K562 (cell line): ENCODE measurements around the gene STX1B. TPM values are rescaled to one million over a fixed set of nuclear protein-coding genes. Genes with fewer than 3 reads are reported as not detected.

ENCODE experiments used
- ATF1 ChIP-seq, 2 experiments: fragments of 450-650 bp in 1 of 2; IDR thresholded peaks; 2 replicates each; pipeline ENCODE4 v1.6.1; 2016; ENCODE audit warnings: missing compliant biosample characterization in 1 of 2, missing genetic modification characterization in 1 of 2
- CTBP1 ChIP-seq: fragments of 450-650 bp; IDR thresholded peaks from 2 replicates; pipeline ENCODE4 v1.6.1; 2016; ENCODE audit warnings: borderline replicate concordance
- DMBX1 ChIP-seq: fragments of 250-450 bp; sonication (Bioruptor Pico); IDR thresholded peaks from 2 replicates; pipeline ENCODE4 v1.8.0; 2022; ENCODE audit warnings: inconsistent platforms, mild to moderate bottlenecking, moderate library complexity, borderline replicate concordance
- DPF2 ChIP-seq: fragments of 450-650 bp; IDR thresholded peaks from 2 replicates; pipeline ENCODE4 v1.6.1; 2016
- HDAC6 ChIP-seq: IDR thresholded peaks from 2 replicates; pipeline ENCODE4 v1.6.1; 2012; ENCODE audit warnings: low read depth, mild to moderate bottlenecking, control low read depth, inconsistent platforms, low read length, moderate library complexity
- IRF2 ChIP-seq: sonication (generic); formaldehyde crosslinking; IDR thresholded peaks from 2 replicates; pipeline ENCODE4 v1.8.1; 2022; ENCODE audit warnings: mild to moderate bottlenecking, missing genetic modification reagents
- MXI1 ChIP-seq: IDR thresholded peaks from 2 replicates; pipeline ENCODE4 v1.6.1; 2011; ENCODE audit warnings: low read depth, mild to moderate bottlenecking, improper control_type of control experiment, low read length
- PHB2 ChIP-seq: fragments of 450-650 bp; IDR thresholded peaks from 2 replicates; pipeline ENCODE4 v1.6.1; 2017; ENCODE audit warnings: low read depth
- PHF8 ChIP-seq: fragments of 200-600 bp; sonication (generic); IDR thresholded peaks from 2 replicates; pipeline ENCODE4 v1.6.1; 2012; ENCODE audit warnings: mixed run types, mild to moderate bottlenecking, inconsistent platforms, low read length, moderate library complexity, borderline replicate concordance
- POLR2A ChIP-seq: fragments of 450-650 bp; conservative IDR thresholded peaks from 2 replicates; pipeline ENCODE4 v1.6.1; 2016
- SMARCC2 ChIP-seq: fragments of 450-650 bp; IDR thresholded peaks from 2 replicates; pipeline ENCODE4 v1.6.1; 2017; ENCODE audit warnings: antibody characterized with exemption, moderate library complexity, mild to moderate bottlenecking, low read depth
- TBP ChIP-seq: optimal IDR thresholded peaks from 2 replicates; pipeline ENCODE3; 2011; ENCODE audit warnings: low read depth, low read length, improper control_type of control experiment
- TCF3 ChIP-seq: sonication (generic); formaldehyde crosslinking; IDR thresholded peaks from 2 replicates; pipeline ENCODE4 v1.4.0; 2020; ENCODE audit warnings: mild to moderate bottlenecking, missing genetic modification reagents
- ZSCAN32 ChIP-seq: fragments of 450-650 bp; formaldehyde crosslinking; IDR thresholded peaks from 2 replicates; pipeline ENCODE4 v1.4.0; 2020; ENCODE audit warnings: mild to moderate bottlenecking, moderate library complexity
- polyA plus RNA-seq, 8 experiments: library from polyadenylated mRNA; depleted of rRNA in 4 of 8; stranded (reverse) in 5 of 8; unstranded in 3 of 8; fragments of >200 nt; fragmentation: Nextera tagmentation in 2 of 8; fragmentation: Illumina TruSeq in 1 of 8; extraction: Ambion mirVana in 2 of 8; extraction: Trizol in 1 of 8; gene quantifications; 2 replicates each; pipeline versions ENCODE4 v1.2.1 to v1.2.3, GENCODE V29; 2011 to 2014; ENCODE audit warnings: inconsistent platforms in 1 of 8, missing spikeins in 1 of 8
- total RNA-seq, 7 experiments: library from RNA; depleted of rRNA in 6 of 7; stranded (reverse); fragments of >200 nt in 6 of 7; fragmentation: Illumina TruSeq in 2 of 7; extraction: Trizol in 2 of 7; gene quantifications; 2 replicates each; pipeline versions ENCODE4 v1.2.1 to v1.2.3, GENCODE V29; 2011 to 2021; ENCODE audit warnings: low replicate concordance in 1 of 7
- TF ChIP-seq, protein P1 (sequence below): IDR thresholded peaks from 2 replicates; pipeline ENCODE4 v1.6.1; 2011; ENCODE audit not compliant: insufficient read length; ENCODE audit errors: extremely low read depth
- TF ChIP-seq, protein P2 (sequence below): fragments of 450-650 bp; formaldehyde crosslinking; IDR thresholded peaks from 2 replicates; pipeline ENCODE4 v1.4.0; 2020; ENCODE audit warnings: mild to moderate bottlenecking, moderate library complexity
- TF ChIP-seq, protein P3 (sequence below), 2 experiments: fragments of 450-650 bp; IDR thresholded peaks; 2 replicates each; pipeline ENCODE4 v1.6.1; 2016; ENCODE audit warnings: mild to moderate bottlenecking in 2 of 2, borderline replicate concordance in 1 of 2, low read depth in 1 of 2, moderate library complexity in 1 of 2

Gene STX1B
- total and polyA plus RNA-seq, 9 of the 15 experiments (the other 6 are each of a cell fraction or from before 2014, with no cell fraction given), result 0.07 to 2.5 (median 0.86) TPM

DNA sequence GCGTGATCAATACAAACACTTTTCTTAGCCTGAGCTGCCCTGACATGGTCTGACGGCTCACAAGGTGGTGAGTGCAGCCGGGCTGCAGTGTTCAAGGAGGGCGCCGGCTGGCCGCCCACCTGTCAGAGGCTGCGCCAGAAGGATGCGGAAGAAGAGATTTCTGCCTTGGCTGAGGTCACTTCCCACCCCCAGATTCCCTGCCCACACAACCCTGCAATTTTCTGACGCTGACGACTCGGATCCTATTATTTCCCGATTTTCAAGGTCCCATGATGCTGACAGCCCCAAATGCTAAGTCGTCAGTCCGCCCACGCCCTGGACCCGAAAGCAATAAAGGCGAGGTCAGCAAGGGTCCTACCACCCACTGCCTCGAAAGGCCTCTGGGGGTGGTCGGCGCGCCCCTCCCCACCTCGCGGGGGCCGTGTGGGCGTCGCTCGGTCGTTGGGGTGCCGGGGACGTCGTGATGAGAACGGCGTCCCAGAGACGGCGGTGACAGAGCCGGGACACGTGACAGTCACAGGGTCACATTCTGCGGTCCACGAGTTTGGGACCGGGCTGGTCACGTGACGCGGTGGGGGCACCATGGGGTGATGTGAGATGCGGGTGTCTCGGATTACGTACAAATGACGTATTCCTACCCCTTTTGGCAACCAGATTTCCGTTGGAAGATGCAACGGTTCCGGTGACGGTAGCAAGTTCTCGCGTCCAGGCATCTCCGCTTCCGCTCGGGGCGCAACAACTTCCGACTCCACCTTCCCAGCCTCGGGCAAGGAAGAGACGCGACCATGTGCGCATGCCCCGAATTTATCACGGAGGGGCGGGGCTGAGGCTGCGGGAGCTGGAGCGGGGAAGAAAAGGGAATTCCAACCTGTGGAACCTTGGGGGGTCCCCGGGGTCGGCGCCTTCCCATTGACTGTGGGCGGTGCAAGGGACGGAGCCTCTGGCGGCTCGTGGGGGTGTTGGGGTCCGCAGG, 22.6 kb upstream of the STX1B start, which contains the start of gene STX4 (continued):
- TF ChIP-seq, protein P1, sequence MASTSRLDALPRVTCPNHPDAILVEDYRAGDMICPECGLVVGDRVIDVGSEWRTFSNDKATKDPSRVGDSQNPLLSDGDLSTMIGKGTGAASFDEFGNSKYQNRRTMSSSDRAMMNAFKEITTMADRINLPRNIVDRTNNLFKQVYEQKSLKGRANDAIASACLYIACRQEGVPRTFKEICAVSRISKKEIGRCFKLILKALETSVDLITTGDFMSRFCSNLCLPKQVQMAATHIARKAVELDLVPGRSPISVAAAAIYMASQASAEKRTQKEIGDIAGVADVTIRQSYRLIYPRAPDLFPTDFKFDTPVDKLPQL, result no peak
- TF ChIP-seq TCF3, result peak; percentile 59
- TF ChIP-seq DPF2, result 0 out of 2 replicates have a peak, but pooled peaks have one; percentile 57
- TF ChIP-seq ZSCAN32 (CRISPR knock-in tag), result no peak
- peak; percentile 68 for TF ChIP-seq POLR2A
- TF ChIP-seq, protein P2, sequence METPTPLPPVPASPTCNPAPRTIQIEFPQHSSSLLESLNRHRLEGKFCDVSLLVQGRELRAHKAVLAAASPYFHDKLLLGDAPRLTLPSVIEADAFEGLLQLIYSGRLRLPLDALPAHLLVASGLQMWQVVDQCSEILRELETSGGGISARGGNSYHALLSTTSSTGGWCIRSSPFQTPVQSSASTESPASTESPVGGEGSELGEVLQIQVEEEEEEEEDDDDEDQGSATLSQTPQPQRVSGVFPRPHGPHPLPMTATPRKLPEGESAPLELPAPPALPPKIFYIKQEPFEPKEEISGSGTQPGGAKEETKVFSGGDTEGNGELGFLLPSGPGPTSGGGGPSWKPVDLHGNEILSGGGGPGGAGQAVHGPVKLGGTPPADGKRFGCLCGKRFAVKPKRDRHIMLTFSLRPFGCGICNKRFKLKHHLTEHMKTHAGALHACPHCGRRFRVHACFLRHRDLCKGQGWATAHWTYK (CRISPR knock-in tag), result peak; percentile 35; the same call in 1 of the 2 replicates
- TF ChIP-seq DMBX1, result peak; percentile 71; the same call in 1 of the 2 replicates
- peak; percentile 52; the same call in 1 of the 2 replicates for TF ChIP-seq MXI1
- TF ChIP-seq, protein P3, sequence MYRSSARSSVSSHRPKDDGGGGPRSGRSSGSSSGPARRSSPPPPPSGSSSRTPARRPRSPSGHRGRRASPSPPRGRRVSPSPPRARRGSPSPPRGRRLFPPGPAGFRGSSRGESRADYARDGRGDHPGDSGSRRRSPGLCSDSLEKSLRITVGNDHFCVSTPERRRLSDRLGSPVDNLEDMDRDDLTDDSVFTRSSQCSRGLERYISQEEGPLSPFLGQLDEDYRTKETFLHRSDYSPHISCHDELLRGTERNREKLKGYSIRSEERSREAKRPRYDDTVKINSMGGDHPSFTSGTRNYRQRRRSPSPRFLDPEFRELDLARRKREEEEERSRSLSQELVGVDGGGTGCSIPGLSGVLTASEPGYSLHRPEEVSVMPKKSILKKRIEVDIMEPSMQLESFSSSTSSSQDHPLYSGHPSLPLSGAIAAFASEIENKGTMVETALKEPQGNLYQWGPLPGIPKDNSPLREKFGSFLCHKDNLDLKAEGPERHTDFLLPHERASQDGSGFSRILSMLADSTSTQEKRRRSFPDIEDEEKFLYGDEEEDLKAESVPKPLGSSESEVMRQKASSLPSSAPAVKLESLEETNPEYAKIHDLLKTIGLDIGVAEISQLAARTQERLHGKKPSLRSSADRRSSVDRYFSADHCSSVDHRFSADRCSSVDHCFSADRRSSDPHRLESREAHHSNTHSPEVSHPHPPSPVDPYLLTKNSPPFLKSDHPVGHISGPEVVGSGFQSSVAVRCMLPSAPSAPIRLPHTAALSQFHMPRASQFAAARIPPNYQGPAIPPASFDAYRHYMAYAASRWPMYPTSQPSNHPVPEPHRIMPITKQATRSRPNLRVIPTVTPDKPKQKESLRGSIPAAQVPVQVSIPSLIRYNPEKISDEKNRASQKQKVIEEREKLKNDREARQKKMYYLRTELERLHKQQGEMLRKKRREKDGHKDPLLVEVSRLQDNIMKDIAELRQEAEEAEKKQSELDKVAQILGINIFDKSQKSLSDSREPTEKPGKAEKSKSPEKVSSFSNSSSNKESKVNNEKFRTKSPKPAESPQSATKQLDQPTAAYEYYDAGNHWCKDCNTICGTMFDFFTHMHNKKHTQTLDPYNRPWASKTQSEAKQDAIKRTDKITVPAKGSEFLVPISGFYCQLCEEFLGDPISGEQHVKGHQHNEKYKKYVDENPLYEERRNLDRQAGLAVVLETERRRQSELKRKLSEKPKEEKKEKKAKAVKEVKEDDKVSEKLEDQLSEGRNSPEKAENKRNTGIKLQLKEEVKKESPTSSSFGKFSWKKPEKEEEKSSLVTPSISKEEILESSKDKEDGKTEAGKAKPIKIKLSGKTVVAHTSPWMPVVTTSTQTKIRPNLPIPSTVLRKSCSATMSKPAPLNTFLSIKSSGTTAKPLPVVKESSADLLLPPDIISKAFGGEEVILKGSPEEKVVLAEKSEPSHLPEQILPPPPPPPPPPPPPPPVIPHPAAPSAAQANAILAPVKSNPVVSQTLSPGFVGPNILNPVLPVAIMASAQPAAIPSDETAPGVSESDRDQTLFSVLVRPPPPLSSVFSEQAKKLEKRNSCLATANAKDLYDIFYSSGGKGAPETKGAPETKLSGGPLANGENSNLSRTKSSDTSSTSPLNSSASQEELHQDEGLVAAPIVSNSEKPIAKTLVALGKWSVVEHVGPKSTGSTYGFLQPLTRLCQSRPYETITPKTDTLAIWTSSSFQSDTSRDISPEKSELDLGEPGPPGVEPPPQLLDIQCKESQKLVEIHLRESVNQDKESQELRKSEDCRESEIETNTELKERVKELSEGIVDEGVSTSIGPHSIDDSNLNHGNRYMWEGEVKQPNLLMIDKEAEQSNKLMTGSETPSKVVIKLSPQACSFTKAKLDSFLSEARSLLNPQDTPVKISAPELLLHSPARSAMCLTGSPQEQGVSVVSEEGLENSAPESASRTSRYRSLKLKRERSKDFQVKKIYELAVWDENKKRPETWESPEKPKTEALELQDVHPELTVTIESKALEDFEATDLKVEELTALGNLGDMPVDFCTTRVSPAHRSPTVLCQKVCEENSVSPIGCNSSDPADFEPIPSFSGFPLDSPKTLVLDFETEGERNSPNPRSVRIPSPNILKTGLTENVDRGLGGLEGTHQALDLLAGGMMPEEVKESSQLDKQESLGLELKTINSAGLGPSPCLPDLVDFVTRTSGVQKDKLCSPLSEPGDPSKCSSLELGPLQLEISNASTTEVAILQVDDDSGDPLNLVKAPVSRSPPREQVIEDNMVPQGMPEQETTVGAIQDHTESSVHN (IDR thresholded peaks at IDR 0.05; ENCODE audit: borderline replicate concordance in 1 of 2, low read depth in 1 of 2), result peak in 1 of 2 experiments; percentile 89; a peak in 2 of 4 replicates
- TF ChIP-seq HDAC6, result no peak
- no peak for TF ChIP-seq PHB2
- peak; percentile 83; the same call in 1 of the 2 replicates for TF ChIP-seq CTBP1
- TF ChIP-seq TBP, result peak; percentile 51
- TF ChIP-seq ATF1 (CRISPR knock-in tag; IDR thresholded peaks at IDR 0.05), result peak; percentile 68
- TF ChIP-seq ATF1 (tag; IDR thresholded peaks at IDR 0.05), result peak; percentile 99
- TF ChIP-seq IRF2, result no peak
- TF ChIP-seq PHF8, result peak; percentile 64; the same call in 1 of the 2 replicates
- TF ChIP-seq SMARCC2, result no peak; the same call in 1 of the 2 replicates
